Right kidney (tissue), 1 donor: Measurements from ENCODE around the gene MTA2.
"Not testable (repeated sequence)": the region's sequence is repeated elsewhere in the genome, so short reads cannot be mapped to it uniquely, and the experiment has no call there.

ENCODE experiments used
- DNase-seq: peaks from one replicate; pipeline ENCODE4 v3.0.0-alpha.2; 2016

Gene MTA2

DNA sequence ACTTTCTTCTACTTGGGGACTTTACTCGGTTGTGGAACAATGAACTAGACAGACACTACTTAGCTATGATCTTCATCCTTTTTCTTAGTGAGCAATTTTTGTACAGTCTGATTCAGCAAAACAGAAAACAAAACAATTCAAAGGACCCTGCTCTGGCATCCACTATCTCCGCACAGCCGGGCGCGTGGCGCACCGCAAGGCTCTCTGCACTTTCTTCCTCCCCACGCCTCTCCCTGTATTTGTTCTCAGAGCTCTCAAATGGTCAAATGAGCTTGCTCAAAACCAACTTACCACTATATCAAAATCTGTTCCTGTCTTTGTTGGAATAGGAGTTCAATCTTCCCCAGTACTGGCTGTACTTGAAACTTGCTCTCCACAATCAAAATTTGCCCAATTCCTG lies 35.4 kb downstream of the MTA2 start:
- no peak for DNase-seq

DNA sequence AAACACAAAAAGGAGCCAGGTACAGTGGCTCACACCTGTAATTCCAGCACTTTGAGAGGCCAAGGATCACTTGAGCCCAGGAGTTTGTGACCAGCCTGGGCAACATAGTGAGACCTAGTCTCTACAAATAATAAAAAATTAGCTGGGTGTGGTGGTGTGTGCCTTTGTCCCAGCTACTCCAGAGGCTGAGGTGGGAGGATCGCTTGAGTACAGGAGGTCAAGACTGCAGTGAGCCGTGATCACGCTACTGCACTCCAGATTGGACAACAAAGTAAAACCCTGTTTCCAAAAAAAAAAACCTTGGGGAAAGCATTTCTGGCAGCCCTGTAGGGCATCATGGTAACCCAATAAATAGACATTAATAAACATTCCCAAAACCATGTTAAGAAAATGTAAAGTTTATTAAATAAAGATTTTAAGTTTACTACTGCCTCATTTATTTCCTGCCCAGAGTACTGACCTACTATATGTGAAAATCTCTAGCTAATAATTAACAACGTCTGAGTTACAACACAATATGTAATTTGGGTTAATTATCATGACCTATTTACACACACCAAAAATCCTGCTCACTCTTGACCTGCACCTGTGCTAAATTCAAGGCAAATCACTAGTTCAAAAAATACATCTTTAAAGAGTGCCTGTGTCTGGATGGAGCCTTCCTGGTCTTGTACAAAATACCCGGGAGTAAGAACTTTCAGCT lies 36.4 kb downstream of the MTA2 start:
- DNase-seq = no peak

DNA sequence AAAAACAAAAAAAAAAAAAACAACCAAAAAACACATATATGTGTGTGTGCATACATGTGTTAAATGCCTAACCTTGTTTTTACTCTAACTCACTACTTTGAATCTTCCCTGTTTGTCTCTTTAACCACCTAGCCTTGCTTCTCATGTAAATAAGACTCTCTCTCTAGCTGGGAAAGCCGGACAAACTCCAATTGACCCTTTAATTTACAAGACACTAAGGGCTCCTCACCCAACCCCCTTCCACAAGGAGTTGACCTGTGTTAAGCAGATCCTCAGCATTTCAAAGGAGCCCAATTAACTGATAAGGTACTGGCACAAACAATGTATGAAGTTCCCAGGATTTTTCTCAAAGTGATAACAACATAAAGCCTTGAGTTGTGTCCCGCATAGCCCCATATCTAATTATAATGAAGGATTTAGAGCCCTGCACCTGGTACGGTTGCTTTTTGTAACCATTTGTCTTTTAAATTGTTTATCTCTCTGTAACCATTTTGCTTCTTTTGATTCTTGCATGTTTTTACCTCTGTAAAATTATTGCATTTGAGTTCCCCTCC lies 39.9 kb downstream of the MTA2 start:
- not testable (repeated sequence) for DNase-seq

DNA sequence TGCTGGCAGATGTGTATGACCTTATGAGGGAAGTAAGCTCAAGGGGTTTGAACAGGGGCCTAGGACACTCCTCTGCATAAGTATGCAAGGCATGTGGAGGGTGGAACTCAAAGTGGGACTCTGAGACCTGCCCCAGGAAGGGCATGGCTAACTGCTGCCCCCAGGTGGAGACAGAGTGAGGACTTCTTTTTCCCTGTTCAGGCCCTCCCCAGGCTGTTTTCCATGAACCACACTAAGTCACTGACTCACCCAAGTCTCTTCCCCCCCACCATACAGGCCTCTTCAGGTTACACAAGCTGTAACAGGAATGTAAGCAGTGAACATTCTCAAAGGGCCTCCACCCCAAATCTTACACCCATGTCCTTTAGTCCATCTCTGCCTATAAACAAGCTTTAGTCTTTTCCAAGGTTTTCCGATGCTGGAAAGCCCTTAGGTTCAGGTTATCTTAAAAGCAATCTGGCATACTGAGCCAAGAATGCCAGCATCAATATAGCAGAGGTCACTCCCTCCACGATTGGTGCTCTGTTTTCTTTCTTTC lies 41.0 kb downstream of the MTA2 start:
- DNase-seq = no peak

DNA sequence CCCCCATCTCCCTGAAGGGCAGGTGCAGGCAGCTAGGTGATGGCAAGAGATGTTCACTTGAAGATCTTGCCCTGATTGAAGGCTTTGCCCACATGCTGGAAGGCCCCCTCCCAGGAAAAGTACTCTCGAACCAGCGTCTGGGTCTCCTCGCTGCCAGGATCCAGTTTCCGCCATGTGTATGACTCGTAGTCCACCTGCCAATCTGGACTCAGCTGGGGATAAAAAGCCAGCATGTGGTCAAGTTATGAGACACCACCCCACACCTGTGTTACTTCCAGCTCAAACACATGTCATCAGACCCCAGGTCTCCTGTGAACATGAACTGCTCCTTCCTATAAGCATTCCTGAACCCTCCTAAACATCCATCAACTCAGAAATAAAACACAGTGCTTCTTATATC lies 42.0 kb downstream of the MTA2 start:
- DNase-seq = not testable (repeated sequence)

DNA sequence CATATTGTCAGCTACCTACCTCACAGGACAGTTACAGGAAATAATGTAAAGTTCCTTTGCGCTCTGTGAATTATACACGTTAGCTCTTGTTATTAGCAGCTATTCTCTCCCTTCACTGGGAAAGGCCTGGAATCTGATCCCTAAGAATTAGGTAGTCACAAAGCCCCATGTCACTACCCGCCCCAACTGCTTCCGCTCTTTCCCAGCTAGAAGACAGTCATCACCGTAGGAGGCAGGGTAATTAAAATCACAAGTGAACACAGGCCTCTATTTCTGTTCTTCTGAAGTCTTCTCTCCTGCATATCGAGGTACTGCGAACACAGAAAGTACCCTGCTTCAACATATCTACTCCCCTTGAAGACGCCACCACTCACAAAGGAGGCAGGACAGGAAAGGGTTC lies 42.5 kb downstream of the MTA2 start:
- DNase-seq = no peak

DNA sequence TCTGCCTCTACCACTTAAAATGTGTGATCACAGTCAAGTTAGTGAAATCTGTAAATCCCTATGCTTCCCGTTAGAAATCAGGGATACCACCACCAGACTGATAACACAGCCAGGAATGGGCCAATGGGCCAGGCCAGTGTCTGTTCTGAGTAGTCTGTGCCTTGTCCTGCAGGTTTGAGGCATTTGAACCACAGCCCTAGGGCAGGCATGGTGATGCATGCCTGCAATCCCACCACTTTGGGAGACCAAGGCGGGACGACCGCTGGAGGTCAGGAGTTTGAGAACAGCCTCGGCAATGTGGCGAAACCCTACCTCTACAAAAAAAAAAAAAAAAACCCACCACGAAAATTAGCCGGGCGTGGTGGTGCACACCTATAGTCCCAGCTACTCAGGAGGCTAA lies 43.0 kb downstream of the MTA2 start:
- no peak for DNase-seq

DNA sequence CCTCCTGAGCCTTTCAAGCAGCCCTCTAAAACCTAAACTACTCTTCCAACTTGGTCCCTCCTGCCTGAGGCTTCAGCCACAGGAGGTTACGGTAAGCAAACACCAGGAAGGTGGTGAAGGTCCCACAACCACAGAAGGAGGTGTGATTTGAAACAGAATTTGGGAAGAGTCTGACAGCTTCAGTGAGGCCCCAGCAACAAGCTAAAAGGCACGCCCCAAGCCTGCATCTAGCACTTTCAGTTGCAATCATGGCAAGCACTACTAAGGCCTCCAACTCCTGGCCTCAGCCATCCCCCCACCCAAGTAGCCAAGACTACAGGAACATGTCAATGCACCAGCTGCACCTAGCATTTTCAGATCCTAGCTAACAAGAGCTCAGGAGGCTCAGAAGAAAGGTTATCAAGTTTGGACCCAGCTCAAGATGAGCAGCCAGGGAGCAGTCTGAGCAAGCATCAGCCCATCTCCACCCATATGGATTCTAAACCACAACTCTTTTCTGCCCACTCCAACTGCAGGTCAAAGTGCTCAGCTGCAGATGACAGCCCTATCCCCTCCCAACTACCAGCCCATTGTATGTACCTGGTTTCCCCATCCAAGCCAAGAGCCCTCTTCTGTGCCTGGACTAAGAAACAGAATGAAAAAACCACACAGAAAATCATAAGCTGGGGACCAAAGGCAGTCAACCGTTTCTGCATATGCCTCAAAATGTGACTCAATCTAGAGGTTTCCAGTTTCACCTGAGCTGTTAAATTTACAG lies 44.6 kb downstream of the MTA2 start:
- DNase-seq = no peak

DNA sequence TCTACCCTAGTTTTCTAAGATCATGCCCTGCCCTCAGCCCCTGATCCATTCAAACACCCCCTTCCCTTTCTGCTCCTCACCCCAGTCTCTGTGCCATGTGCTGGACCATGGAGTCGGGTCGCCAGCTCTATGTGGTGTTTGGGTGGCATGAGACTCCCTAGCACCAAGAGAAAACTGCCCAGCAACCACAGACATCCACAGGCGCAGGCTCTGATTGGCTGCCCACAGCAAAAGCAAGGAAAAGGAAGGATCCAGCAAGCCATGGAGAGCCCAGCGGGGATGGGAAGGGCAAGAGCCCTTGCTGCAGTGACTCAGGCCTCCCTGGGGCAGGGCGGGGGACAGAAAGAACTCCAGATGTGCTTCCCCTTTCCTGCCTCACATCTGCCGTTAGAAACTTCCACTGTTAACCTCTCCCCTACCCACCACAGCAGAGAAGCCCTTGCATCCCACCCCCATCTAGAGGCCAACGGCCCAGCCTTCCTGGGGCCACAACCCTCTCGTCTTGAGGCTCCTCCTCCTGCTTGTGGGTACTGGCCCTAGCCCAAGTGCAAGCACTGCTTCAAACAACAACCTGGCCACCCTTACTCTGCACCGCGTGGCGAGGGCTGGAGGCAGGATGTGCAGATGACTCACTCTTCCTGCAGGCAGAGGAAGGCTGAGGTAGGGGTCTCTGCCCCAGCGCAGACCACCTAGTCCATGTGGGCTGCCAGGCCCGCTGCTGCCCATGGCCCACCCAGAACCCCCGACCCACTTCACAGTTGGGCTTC lies 45.4 kb downstream of the MTA2 start:
- peak; percentile 69 for DNase-seq

DNA sequence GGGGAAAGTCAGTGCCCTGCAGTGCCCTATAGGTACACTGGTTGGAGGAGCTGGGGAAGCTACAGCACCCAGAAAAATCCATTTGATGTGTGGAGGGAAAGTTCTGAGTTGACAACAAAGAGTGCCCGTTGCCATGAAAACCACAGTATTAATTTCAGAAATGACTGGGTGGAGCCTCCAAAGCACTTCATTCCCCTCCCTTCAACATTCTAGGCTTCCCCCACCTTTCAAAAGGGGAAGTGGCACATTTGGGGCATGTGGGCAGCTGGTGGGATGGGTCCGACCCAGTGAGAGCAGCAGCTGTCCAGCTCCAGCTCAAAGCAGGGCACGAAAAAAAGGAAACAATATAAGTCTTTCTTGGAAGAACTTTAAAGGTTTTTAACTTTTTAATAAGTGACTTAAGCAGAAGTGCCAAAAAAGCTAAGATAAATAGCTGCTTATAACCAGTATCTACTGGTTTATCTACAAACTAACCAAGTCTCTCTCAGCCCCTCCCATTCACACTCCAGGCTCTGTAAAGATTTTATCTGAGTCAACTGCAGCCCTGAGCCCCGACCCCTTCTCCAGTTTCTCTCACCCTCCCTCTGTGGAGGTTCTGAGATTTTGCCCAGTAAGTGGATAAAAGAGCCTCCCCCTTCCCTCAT lies 46.1 kb downstream of the MTA2 start:
- no peak for DNase-seq

DNA sequence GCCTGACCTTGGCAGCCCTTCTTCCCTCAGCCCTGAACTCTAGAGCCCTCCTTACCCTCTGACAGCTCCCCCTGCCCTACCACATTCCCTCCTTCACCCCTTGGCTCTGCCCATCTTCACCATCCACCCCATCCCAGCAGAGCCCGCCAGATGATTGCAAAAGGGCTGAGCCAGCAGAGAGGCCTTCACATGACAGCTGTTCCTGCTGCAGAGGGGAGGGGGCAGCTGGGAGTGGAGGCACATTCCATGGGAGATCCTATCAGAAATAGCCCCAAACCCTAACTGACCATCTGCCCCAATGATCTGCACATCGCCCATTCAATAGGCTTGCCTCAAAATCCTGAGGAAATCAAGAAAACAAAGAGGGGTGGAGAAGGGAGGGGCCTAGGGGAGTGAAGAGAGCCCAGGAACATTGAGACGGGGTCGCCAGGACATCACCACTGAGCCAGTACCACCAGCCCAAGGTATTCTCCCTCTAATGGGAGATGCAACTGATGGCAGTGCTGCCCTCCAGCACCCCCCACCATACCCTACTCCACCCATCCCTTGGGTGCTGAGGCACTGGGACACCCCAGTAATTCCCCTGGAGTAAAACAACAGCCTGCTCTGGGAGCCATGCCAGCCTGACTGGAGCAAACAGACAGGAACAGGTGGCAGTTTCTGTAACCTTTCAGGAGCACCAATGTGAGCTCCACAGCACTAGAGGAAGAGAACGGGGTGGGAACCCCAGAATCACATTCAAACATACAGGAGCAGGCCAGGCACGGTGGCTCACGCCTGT lies 47.1 kb downstream of the MTA2 start:
- DNase-seq = no peak

DNA sequence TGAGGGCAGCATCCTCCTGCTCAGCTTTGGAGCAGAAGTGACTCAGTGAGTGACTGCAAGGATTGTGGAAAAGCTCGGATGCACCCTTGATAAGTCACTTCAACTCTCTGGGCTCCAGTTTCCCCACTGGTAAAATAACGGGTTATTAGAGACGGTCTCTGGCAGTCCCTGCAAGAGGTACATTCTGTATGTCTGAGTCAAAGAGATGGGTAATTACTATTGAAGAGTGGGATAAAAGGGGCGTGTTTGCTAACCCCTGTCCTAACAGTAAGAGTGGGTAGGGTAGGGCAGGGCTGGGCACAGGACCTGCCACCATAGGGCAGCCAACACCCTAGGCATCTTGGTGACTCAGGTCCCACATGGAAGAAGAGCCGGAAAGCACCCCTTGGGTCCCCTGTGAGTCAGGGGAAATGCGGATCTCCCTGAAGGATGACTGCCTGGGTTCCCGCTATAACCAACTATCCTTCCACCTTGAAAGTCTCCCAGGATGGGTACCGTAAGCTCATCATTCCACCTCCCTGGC lies 47.8 kb downstream of the MTA2 start:
- no peak for DNase-seq

DNA sequence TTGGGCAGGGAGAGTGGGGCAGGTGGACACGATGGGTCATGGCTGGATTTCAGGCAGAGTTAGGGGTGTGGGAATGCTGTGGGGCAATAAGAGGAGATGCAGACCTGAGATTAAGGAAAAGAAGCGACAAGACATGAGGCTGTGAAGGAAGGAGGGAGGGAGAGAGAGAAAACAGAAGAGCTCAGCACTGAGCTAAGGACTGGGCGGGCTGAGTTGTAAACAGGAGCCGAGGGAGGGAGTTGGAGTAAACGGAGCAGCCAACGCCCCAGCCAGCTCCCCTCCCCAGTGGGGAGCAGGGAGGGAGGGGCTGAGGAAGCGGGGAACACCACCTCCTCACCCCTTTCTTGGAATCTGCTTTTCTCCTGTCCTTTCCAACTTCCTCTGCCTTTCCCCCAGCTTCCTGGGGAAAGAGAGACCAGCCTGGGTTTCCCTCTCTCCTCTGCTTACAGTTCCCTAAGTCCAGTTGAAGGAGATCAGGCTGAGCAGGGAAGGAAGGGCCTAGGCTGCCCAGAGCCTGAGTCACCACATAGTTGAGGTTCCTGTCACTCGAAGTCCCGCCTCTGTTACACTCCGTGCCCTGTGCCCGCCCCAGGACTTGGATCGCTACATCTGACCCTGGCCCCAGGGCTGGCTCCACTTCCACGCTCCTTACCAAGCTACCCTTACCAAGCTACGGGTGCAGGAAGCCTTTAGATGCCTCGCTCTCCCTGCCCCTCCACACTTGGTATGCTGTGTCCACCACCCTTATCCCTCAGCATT lies 48.4 kb downstream of the MTA2 start:
- peak; percentile 82 for DNase-seq

DNA sequence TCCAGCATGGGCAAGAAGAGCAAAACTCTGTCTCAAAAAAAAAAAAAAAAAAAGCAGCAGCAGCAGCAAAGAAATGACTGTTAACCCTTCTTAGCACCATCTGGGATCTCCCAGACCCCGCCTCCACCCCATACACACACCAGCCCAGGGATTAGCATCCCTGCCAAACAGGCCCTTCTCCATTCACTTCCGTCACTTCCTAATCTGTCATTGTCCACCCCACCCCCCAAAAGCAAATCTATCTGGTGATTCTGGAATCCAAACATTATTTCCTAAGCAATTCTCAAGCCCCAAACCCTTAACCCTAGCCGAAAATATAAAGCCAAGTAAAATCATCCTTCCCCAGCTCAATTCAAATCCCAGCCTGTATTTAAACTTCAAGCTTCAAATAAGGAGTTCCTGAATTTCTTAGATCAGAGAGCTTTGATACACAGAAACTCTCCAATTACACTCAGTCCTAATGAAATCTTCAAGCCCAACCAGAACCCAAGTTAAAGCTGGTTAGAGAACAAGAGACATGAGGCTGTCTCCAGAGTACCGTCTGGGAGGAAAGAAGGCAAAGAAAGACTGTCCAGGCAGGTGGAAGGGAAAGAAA lies 49.1 kb downstream of the MTA2 start:
- no peak for DNase-seq

DNA sequence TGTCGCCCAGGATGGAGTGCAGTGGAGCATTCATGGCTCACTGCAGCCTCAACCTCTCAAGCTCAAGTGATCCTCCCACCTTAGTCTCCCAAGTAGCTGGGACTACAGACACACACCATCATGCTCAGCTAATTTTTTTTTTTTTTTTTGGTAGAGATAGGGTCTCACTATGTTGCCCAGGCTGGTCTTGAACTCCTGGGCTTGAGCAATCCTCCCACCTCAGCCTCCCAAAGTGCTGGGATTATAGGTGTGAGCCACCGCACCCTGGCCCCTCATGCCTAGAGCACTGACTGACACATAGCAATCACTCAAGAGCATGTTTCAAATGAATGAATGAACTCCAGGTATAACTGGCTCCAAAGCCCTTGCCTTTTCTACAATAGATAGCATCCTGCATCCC lies 51.2 kb downstream of the MTA2 start:
- DNase-seq = not testable (repeated sequence)

DNA sequence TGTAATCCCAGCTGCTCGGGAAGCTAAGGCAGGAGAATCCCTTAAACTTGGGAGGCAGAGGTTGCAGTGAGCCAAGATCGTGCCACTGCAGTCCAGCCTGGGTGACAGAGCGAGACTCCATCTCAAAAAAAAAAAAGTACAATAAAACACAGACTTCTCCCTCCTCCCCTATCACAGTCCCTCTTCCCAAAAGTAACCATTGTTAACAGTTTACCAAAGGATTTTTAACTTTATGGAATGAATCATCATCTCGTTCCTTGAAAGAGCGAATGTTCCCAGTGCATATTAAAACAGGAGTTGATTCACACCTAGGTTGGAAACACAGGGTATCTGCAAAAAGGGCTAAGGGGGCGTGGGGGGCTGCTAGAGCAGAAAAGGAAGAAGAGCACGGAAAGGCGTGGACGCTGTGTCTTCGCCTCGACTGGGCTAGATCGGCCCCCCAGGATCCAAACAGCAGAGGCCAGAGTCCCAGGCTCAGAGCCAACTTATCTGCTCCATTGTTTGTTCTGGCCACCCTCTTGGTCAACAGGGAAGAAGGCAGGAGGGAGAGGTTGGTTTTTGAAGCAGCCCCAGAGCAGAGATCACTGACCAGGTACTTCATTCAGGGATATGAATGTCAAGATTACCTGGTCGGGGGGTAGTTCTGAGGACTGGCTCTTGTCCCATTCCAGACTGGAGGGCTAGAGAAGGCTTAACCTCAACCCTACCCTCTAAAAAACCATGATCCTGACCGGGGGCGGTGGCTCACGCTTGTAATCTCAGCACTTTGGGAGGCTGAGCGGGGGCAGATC lies 52.9 kb downstream of the MTA2 start:
- DNase-seq = no peak

DNA sequence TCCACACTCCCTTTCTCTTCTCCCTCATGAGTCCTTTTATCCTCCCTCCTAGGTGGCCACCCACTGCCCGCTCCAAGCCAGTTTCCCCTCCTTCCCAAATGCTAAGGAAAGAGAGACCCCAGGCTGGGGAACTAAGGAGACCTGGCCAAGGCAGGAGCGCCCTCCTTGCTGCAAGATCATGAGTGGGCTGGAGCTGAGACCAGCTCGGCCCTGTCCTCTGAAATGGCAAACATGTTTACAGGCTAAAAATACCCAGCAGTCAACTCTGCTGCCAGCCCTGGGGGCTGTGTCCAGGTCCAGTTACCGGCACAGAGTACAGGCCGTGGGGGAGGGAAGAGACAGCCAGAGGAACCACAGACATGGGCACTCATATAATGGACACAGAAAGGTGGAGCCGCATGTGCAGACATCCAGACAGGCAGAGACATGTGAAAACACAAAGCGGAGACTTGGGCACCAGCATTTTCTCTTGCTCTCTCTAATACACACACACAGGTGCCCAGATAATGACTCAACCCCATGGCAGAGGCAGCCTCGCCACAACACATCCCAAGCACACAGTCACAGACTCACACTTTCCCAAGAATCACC lies 53.9 kb downstream of the MTA2 start:
- peak; percentile 55 for DNase-seq

DNA sequence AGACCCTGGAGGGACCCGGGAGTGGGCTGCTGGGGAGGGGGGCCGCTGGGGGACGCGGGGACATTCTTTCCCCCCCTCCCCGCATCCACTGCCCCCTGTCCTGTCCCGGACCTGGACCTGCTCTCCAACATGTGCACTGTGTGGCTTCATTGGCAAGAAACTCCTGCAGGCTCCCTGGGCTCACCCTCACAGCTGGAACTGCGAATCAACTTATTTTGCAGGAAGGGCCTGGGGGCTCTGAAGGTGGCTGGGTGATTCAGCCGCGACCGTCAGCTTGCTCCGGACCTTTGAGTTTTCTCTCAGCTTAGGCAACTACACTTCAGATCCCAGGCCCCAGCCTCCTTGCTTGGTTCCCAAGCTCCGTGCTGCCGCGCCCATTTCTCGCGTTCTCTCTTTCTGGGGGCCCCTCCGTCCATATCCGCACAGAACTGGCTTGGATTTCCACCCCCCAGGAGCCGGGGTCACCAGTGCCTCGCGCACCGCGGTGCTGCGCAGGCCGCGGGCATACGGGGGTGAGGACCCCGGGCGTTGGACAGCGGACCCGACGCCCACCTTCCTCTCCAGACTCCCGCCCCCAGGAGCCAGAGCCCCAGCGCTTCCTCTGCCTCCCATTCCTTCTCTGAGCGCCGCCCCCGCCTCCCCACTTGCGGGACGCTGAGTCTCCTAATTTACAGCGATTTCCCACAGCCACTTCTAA lies 54.6 kb downstream of the MTA2 start:
- peak; percentile 77 for DNase-seq
